Karpas-422 (cell line): ENCODE results near the gene BARD1. TPM values are rescaled to one million over a fixed set of nuclear protein-coding genes. Genes with fewer than 3 reads are reported as not detected.
"Not testable (repeated sequence)": the region's sequence is repeated elsewhere in the genome, so short reads cannot be mapped to it uniquely, and the experiment has no call there.

ENCODE experiments used
- DNase-seq: peaks from one replicate; pipeline ENCODE4 v3.0.0-alpha.2; 2015
- H2AFZ ChIP-seq: fragments of 200-600 bp; sonication (generic); 2 replicates; pipeline ENCODE4 v1.6.1; 2014; ENCODE audit warnings: antibody characterized with exemption, low read length, mixed read lengths
- H3K27ac ChIP-seq: fragments of 200-600 bp; sonication (generic); 2 replicates; pipeline ENCODE4 v1.5.1; 2014; ENCODE audit warnings: mild to moderate bottlenecking, low read length, moderate library complexity
- H3K27me3 ChIP-seq: fragments of 200-600 bp; sonication (generic); 2 replicates; pipeline ENCODE4 v1.6.1; 2014; ENCODE audit warnings: low read length, mixed read lengths
- H3K36me3 ChIP-seq: fragments of 200-600 bp; sonication (generic); 2 replicates; pipeline ENCODE4 v1.6.1; 2014; ENCODE audit warnings: low read length, mixed read lengths; ENCODE audit not compliant: insufficient read depth
- H3K4me1 ChIP-seq: fragments of 200-600 bp; sonication (generic); 2 replicates; pipeline ENCODE4 v1.6.1; 2014; ENCODE audit warnings: mild to moderate bottlenecking, low read length, mixed read lengths
- H3K4me2 ChIP-seq: fragments of 200-600 bp; sonication (generic); 2 replicates; pipeline ENCODE4 v1.6.1; 2014; ENCODE audit warnings: low read length, low read depth, mild to moderate bottlenecking; ENCODE audit not compliant: poor library complexity, severe bottlenecking
- H3K4me3 ChIP-seq: fragments of 200-600 bp; sonication (generic); 2 replicates; pipeline ENCODE4 v1.5.1; 2014; ENCODE audit warnings: mild to moderate bottlenecking, antibody characterized with exemption, low read length, mixed read lengths
- H3K79me2 ChIP-seq: fragments of 200-600 bp; sonication (generic); 2 replicates; pipeline ENCODE4 v1.6.1; 2014; ENCODE audit warnings: mild to moderate bottlenecking, low read length, mixed read lengths
- H3K9ac ChIP-seq: fragments of 200-600 bp; sonication (generic); 2 replicates; pipeline ENCODE4 v1.6.0; 2014; ENCODE audit warnings: low read length
- H3K9me2 ChIP-seq: fragments of 200-600 bp; sonication (generic), shearing (Covaris generic); replicated peaks from 2 replicates; pipeline ENCODE4 v1.6.0; 2014; ENCODE audit warnings: mild to moderate bottlenecking, low read length, moderate library complexity; ENCODE audit not compliant: insufficient read depth
- H3K9me3 ChIP-seq: fragments of 300-700, 200-600 bp; sonication (generic); 2 replicates; pipeline ENCODE4 v1.6.1; 2014; ENCODE audit warnings: low read length, mixed read lengths
- H4K20me1 ChIP-seq: fragments of 200-600 bp; sonication (generic); 2 replicates; pipeline ENCODE4 v1.6.1; 2014; ENCODE audit warnings: mild to moderate bottlenecking, antibody characterized with exemption, low read length, low read depth; ENCODE audit not compliant: insufficient read depth
- total RNA-seq: library from RNA; depleted of rRNA; stranded (reverse); fragments of >200 nt; shearing (Covaris generic); gene quantifications from 2 replicates; pipeline ENCODE4 v1.2.3, GENCODE V29; 2014; ENCODE audit warnings: low replicate concordance

BARD1 gene
- total RNA-seq, 1 experiment from 2014 or later, result 78.0 TPM

GRCh38 chr2:214783181-214783580, 26.3 kb downstream of the BARD1 start:
- H3K79me2 ChIP-seq, result peaks cover 92% of the 10 kb centered on the region
- not testable (repeated sequence) for H4K20me1 ChIP-seq, H3K4me2 ChIP-seq, DNase-seq, H3K9ac ChIP-seq, H2AFZ ChIP-seq, H3K4me1 ChIP-seq, H3K4me3 ChIP-seq, H3K27ac ChIP-seq, H3K9me3 ChIP-seq, H3K27me3 ChIP-seq, H3K9me2 ChIP-seq
- peaks cover 77% of the 10 kb centered on the region for H3K36me3 ChIP-seq

- Histone ChIP-seq H2AFZ (no peak overlapping the region), H3K27me3 (no peaks in the 10 kb centered on the region), H3K9me2 (no peaks in the 10 kb centered on the region), H3K9ac (no peak overlapping the region), H3K4me2 (no peak overlapping the region), H3K79me2 (peaks cover 90% of the 10 kb centered on the region), H3K4me1 (no peaks in the 10 kb centered on the region), H3K36me3 (peaks cover 72% of the 10 kb centered on the region), H4K20me1 (no peaks in the 10 kb centered on the region), H3K9me3 (no peaks in the 10 kb centered on the region), H3K27ac (no peak overlapping the region), H3K4me3 (no peak overlapping the region)
- DNase-seq, result no peak
Measured at GRCh38 chr2:214782671-214783070, 26.8 kb downstream of the BARD1 start.

- Histone ChIP-seq H3K4me1 (no peaks in the 10 kb centered on the region), H2AFZ (no peak overlapping the region), H3K79me2 (peaks cover 90% of the 10 kb centered on the region), H3K27me3 (no peaks in the 10 kb centered on the region), H3K27ac (no peak overlapping the region), H3K4me3 (no peak overlapping the region), H3K4me2 (no peak overlapping the region), H3K36me3 (peaks cover 72% of the 10 kb centered on the region), H4K20me1 (no peaks in the 10 kb centered on the region), H3K9me2 (no peaks in the 10 kb centered on the region), H3K9me3 (no peaks in the 10 kb centered on the region), H3K9ac (no peak overlapping the region)
- DNase-seq, result no peak
Measured at GRCh38 chr2:214781226-214781625, 28.3 kb downstream of the BARD1 start.

- Histone ChIP-seq H3K4me1 (no peaks in the 10 kb centered on the region), H4K20me1 (no peaks in the 10 kb centered on the region), H3K4me3 (no peak overlapping the region), H3K79me2 (peaks cover 95% of the 10 kb centered on the region), H2AFZ (no peak overlapping the region), H3K9me2 (no peaks in the 10 kb centered on the region), H3K27me3 (no peaks in the 10 kb centered on the region), H3K9me3 (no peaks in the 10 kb centered on the region), H3K27ac (no peak overlapping the region), H3K36me3 (peaks cover 60% of the 10 kb centered on the region), H3K9ac (no peak overlapping the region), H3K4me2 (no peak overlapping the region)
- no peak for DNase-seq
Measured at GRCh38 chr2:214775971-214776370, 33.5 kb downstream of the BARD1 start.

- no peak overlapping the region for H3K4me2 ChIP-seq
- no peaks in the 10 kb centered on the region for H4K20me1 ChIP-seq
- H3K9me2 ChIP-seq, result no peaks in the 10 kb centered on the region
- H3K27ac ChIP-seq, result no peak overlapping the region
- H3K4me3 ChIP-seq, result no peak overlapping the region
- no peak for DNase-seq
- peaks cover 47% of the 10 kb centered on the region for H3K36me3 ChIP-seq
- H3K9me3 ChIP-seq, result no peaks in the 10 kb centered on the region
- H3K27me3 ChIP-seq, result no peaks in the 10 kb centered on the region
- no peak overlapping the region for H3K9ac ChIP-seq
- H3K79me2 ChIP-seq, result peaks cover 93% of the 10 kb centered on the region
- no peak overlapping the region for H2AFZ ChIP-seq
- no peaks in the 10 kb centered on the region for H3K4me1 ChIP-seq
Measured at GRCh38 chr2:214774108-214774507, 35.4 kb downstream of the BARD1 start.

- no peak overlapping the region for H2AFZ ChIP-seq
- H3K4me3 ChIP-seq, result no peak overlapping the region
- peaks cover 46% of the 10 kb centered on the region for H3K36me3 ChIP-seq
- no peaks in the 10 kb centered on the region for H3K9me2 ChIP-seq
- no peak overlapping the region for H3K9ac ChIP-seq
- H3K27ac ChIP-seq, result no peak overlapping the region
- H3K4me2 ChIP-seq, result no peak overlapping the region
- no peaks in the 10 kb centered on the region for H3K9me3 ChIP-seq
- no peaks in the 10 kb centered on the region for H3K4me1 ChIP-seq
- no peak for DNase-seq
- peaks cover 87% of the 10 kb centered on the region for H3K79me2 ChIP-seq
- H3K27me3 ChIP-seq, result no peaks in the 10 kb centered on the region
- no peaks in the 10 kb centered on the region for H4K20me1 ChIP-seq
Measured at GRCh38 chr2:214772443-214773015, 37.0 kb downstream of the BARD1 start.

GRCh38 chr2:214765180-214765579, 44.3 kb downstream of the BARD1 start:
- Histone ChIP-seq H3K27ac (no peak overlapping the region), H2AFZ (no peak overlapping the region), H3K36me3 (peaks cover 64% of the 10 kb centered on the region), H3K4me3 (no peak overlapping the region), H3K4me2 (no peak overlapping the region), H3K79me2 (peaks cover 71% of the 10 kb centered on the region), H3K9me3 (no peaks in the 10 kb centered on the region), H3K9me2 (no peaks in the 10 kb centered on the region), H4K20me1 (no peaks in the 10 kb centered on the region), H3K27me3 (no peaks in the 10 kb centered on the region), H3K4me1 (no peaks in the 10 kb centered on the region), H3K9ac (no peak overlapping the region)
- no peak for DNase-seq

GRCh38 chr2:214753455-214753854, 56.0 kb downstream of the BARD1 start:
- no peak for DNase-seq
- no peak overlapping the region for H2AFZ ChIP-seq
- H3K36me3 ChIP-seq, result peaks cover 69% of the 10 kb centered on the region
- H4K20me1 ChIP-seq, result no peaks in the 10 kb centered on the region
- no peaks in the 10 kb centered on the region for H3K9me2 ChIP-seq
- no peaks in the 10 kb centered on the region for H3K27me3 ChIP-seq
- H3K4me1 ChIP-seq, result no peaks in the 10 kb centered on the region
- H3K79me2 ChIP-seq, result peaks cover 86% of the 10 kb centered on the region
- no peak overlapping the region for H3K9ac ChIP-seq
- H3K4me2 ChIP-seq, result no peak overlapping the region
- no peak overlapping the region for H3K4me3 ChIP-seq
- H3K9me3 ChIP-seq, result no peaks in the 10 kb centered on the region
- no peak overlapping the region for H3K27ac ChIP-seq

- Histone ChIP-seq H3K9ac (no peak overlapping the region), H3K4me2 (no peak overlapping the region), H3K79me2 (peaks cover 79% of the 10 kb centered on the region), H3K36me3 (peaks cover 70% of the 10 kb centered on the region), H3K4me3 (no peak overlapping the region), H3K27ac (no peak overlapping the region), H2AFZ (no peak overlapping the region), H3K9me3 (no peaks in the 10 kb centered on the region), H3K27me3 (no peaks in the 10 kb centered on the region), H3K9me2 (no peaks in the 10 kb centered on the region), H3K4me1 (no peaks in the 10 kb centered on the region), H4K20me1 (no peaks in the 10 kb centered on the region)
- DNase-seq, result no peak
Measured at GRCh38 chr2:214750529-214750928, 59.0 kb downstream of the BARD1 start.
